WERI-Rb-1 (cell line): ENCODE data around the gene ARHGEF3.

ENCODE experiments used
- DNase-seq: peaks from one replicate; pipeline ENCODE4 v3.0.0-alpha.2; 2020
- H3K27ac ChIP-seq: fragments of 250-450 bp; sonication (Bioruptor Pico); 2 replicates; pipeline ENCODE4 v1.5.1; 2020; ENCODE audit warnings: mild to moderate bottlenecking, moderate library complexity
- H3K27me3 ChIP-seq: fragments of 250-450 bp; sonication (Bioruptor Pico); 2 replicates; pipeline ENCODE4 v1.5.1; 2021; ENCODE audit warnings: mild to moderate bottlenecking, low read depth, moderate library complexity; ENCODE audit not compliant: insufficient read depth, severe bottlenecking
- H3K36me3 ChIP-seq: fragments of 250-450 bp; sonication (Bioruptor Pico); 2 replicates; pipeline ENCODE4 v1.5.1; 2020; ENCODE audit warnings: mild to moderate bottlenecking, moderate library complexity
- H3K4me3 ChIP-seq: 2 replicates; pipeline ENCODE4 v1.5.1; 2011; ENCODE audit warnings: low read depth, mild to moderate bottlenecking, control low read depth, low read length
- H3K9me3 ChIP-seq: fragments of 250-450 bp; sonication (Bioruptor Pico); 2 replicates; pipeline ENCODE4 v1.5.1; 2021; ENCODE audit warnings: mild to moderate bottlenecking, moderate library complexity; ENCODE audit not compliant: severe bottlenecking
- TF ChIP-seq, protein P1 (sequence below): IDR thresholded peaks from 2 replicates; pipeline ENCODE4 v1.5.1; 2011; ENCODE audit warnings: low read depth, mild to moderate bottlenecking, control low read depth, inconsistent platforms, low read length

The ARHGEF3 gene

DNA sequence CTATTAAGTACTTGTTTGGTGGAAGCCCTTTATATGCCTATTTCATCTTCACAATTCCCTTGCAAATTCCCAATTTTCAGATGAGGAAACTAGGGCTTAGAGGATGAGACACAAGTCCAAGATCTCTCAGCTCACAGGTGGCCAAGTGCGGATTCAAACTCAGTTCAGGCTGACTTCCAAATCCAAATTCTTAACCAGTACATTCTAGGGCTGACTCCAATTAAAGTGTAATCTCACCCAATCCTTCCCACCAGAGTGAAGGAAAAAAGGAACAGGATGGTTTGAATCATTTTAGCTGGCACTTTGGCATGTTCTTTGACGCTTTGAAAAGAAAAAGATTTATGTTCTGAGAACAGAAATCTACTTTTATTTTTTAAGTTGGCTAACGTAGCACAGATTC is 12.7 kb downstream of the ARHGEF3 start:
- H3K9me3 ChIP-seq = no peaks in the 10 kb centered on the region
- no peaks in the 10 kb centered on the region for H3K27me3 ChIP-seq
- TF ChIP-seq, protein P1, sequence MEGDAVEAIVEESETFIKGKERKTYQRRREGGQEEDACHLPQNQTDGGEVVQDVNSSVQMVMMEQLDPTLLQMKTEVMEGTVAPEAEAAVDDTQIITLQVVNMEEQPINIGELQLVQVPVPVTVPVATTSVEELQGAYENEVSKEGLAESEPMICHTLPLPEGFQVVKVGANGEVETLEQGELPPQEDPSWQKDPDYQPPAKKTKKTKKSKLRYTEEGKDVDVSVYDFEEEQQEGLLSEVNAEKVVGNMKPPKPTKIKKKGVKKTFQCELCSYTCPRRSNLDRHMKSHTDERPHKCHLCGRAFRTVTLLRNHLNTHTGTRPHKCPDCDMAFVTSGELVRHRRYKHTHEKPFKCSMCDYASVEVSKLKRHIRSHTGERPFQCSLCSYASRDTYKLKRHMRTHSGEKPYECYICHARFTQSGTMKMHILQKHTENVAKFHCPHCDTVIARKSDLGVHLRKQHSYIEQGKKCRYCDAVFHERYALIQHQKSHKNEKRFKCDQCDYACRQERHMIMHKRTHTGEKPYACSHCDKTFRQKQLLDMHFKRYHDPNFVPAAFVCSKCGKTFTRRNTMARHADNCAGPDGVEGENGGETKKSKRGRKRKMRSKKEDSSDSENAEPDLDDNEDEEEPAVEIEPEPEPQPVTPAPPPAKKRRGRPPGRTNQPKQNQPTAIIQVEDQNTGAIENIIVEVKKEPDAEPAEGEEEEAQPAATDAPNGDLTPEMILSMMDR = no peak
- DNase-seq = no peak
- H3K36me3 ChIP-seq = no peaks in the 10 kb centered on the region
- H3K27ac ChIP-seq = no peak overlapping the region
- no peak overlapping the region for H3K4me3 ChIP-seq

GRCh38 chr3:56788521-56788920 is 13.2 kb downstream of the ARHGEF3 start:
- Histone ChIP-seq H3K27me3 (no peaks in the 10 kb centered on the region), H3K36me3 (no peaks in the 10 kb centered on the region), H3K27ac (no peak overlapping the region), H3K4me3 (no peak overlapping the region), H3K9me3 (no peaks in the 10 kb centered on the region)
- DNase-seq = no peak
- TF ChIP-seq, protein P1 = no peak

GRCh38 chr3:56787784-56788256 is 13.9 kb downstream of the ARHGEF3 start:
- Histone ChIP-seq H3K36me3 (no peaks in the 10 kb centered on the region), H3K27me3 (no peaks in the 10 kb centered on the region), H3K9me3 (no peaks in the 10 kb centered on the region), H3K4me3 (no peak overlapping the region), H3K27ac (no peak overlapping the region)
- TF ChIP-seq, protein P1 = no peak
- no peak for DNase-seq

DNA sequence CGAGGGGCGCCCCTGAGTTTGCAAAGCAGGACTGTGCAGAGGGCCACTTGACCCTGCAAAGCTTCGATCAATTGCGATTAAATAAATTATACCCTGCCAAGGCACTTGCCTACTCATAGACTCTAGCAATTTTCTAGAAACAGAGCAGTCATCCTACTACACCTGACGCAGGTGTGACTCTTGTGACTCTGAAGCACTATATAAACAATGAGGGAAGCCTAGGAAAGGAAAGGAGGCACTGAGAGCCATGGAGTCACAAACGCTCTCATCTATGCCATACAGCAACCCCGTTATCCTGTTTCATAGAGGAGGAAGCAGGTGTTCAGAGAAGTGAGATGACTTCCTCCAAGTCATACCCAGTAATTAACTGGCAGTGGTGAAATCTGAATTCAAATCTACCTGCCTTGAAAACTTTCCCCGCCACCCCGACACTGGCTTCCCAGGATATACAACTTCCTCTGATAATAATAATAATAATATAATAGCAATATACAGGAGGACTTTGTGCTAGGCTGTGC is 14.4 kb downstream of the ARHGEF3 start:
- no peak overlapping the region for H3K27ac ChIP-seq
- no peak for DNase-seq
- TF ChIP-seq, protein P1 = no peak
- no peak overlapping the region for H3K4me3 ChIP-seq
- H3K36me3 ChIP-seq = no peaks in the 10 kb centered on the region
- no peaks in the 10 kb centered on the region for H3K27me3 ChIP-seq
- no peaks in the 10 kb centered on the region for H3K9me3 ChIP-seq

- no peaks in the 10 kb centered on the region for H3K9me3 ChIP-seq
- H3K36me3 ChIP-seq = no peaks in the 10 kb centered on the region
- H3K27ac ChIP-seq = no peak overlapping the region
- H3K27me3 ChIP-seq = no peaks in the 10 kb centered on the region
- H3K4me3 ChIP-seq = no peak overlapping the region
- DNase-seq = no peak
- TF ChIP-seq, protein P1 = no peak
Observed at GRCh38 chr3:56785499-56785898, 16.2 kb downstream of the ARHGEF3 start.

- Histone ChIP-seq H3K9me3 (no peaks in the 10 kb centered on the region), H3K36me3 (no peaks in the 10 kb centered on the region), H3K27ac (no peak overlapping the region), H3K4me3 (no peak overlapping the region), H3K27me3 (no peaks in the 10 kb centered on the region)
- DNase-seq = no peak
- TF ChIP-seq, protein P1 = no peak
Observed at GRCh38 chr3:56784448-56785001, 17.2 kb downstream of the ARHGEF3 start.
